ENCODE data around the gene CLDN10. TPM values are rescaled to one million over a fixed set of nuclear protein-coding genes. Genes with fewer than 3 reads are reported as not detected.

The CLDN10 gene
- total RNA-seq, result under 1 TPM in 2 of 9 donors, not detected in 7; 0.23 to 0.52 TPM
- under 1 TPM; 0.12 to 0.34 TPM for polyA plus RNA-seq
- long read RNA-seq, donor 1, result 0 reads
- long read RNA-seq, donor 2, result 0 reads
- long read RNA-seq, donor 3, result 0 reads

GRCh38 chr13:95552539-95553441 lies at the start of gene CLDN10:
CLDN10 (plus strand) TSS chr13:95552720; CDS start chr13:95552754, 34 bp downstream.
- 2 to 6% (median 5%) methylated on average over 19 to 70 of the region's 70 CpGs for WGBS, 4 donors
- no peaks in the 10 kb centered on the region for H3K36me3 ChIP-seq
- H3K4me3 ChIP-seq, result peak within 1 kb of the TSS in 8 of 12 donors; percentile 4 to 39 (median 16)
- ATAC-seq, result peak in 2 of 4 donors; percentile 34 to 46
- DNase-seq, result peak in 2 of 5 donors; percentile 27 to 58
- intact Hi-C loops (cut with DNase I), result no loop called here
- H3K27ac ChIP-seq, result no peak within 1 kb of the TSS
- H3K27me3 ChIP-seq, result peaks cover 12 to 78% (median 39%) of the 10 kb centered on the region in 9 donors
- no peaks in the 10 kb centered on the region for H3K9me3 ChIP-seq
- H3K4me1 ChIP-seq, result peaks cover 0 to 14% (median 5%) of the 10 kb centered on the region in 12 donors
- TF ChIP-seq CTCF (IDR thresholded peaks at IDR 0.05), result peak in 2 of 12 donors; percentile 8 to 14
- no peak for TF ChIP-seq POLR2A (IDR thresholded peaks at IDR 0.05)

- H3K9me3 ChIP-seq, result peaks cover 0 to 11% (median 0%) of the 10 kb centered on the region in 12 donors
- no peak overlapping the region for H3K4me3 ChIP-seq
- no peaks in the 10 kb centered on the region for H3K36me3 ChIP-seq
- no peaks in the 10 kb centered on the region for H3K27me3 ChIP-seq
- no peak overlapping the region for H3K27ac ChIP-seq
- no peak for TF ChIP-seq CTCF (IDR thresholded peaks at IDR 0.05)
- no peak for TF ChIP-seq POLR2A (IDR thresholded peaks at IDR 0.05)
- H3K4me1 ChIP-seq, result peaks cover 0 to 8% (median 0%) of the 10 kb centered on the region in 12 donors
- intact Hi-C loops (cut with DNase I), result loop anchor here in 1 of 10 donors (10.0 kb wide), 1 partner anchor 151 kb away; no protein-coding TSS in a partner anchor
- WGBS, 4 donors, result 82 to 90% (median 87%) methylated on average over 1 of the region's 1 CpG
- ATAC-seq, result no peak
- DNase-seq, result no peak
Observed at GRCh38 chr13:95503662-95504061, 48.9 kb upstream of the CLDN10 start.

GRCh38 chr13:95505265-95505664 lies 47.3 kb upstream of the CLDN10 start:
- peaks cover 0 to 8% (median 0%) of the 10 kb centered on the region in 12 donors for H3K4me1 ChIP-seq
- no peak for TF ChIP-seq POLR2A (IDR thresholded peaks at IDR 0.05)
- no peak for TF ChIP-seq CTCF (IDR thresholded peaks at IDR 0.05)
- intact Hi-C loops (cut with DNase I), result loop anchor here in 1 of 10 donors (10.0 kb wide), 1 partner anchor 150 kb away; no protein-coding TSS in a partner anchor
- no peak overlapping the region for H3K4me3 ChIP-seq
- 25 to 41% (median 28%) methylated on average over 3 of the region's 3 CpGs for WGBS, 4 donors
- ATAC-seq, result peak in 3 of 4 donors; percentile 44 to 81 (median 73)
- H3K36me3 ChIP-seq, result no peaks in the 10 kb centered on the region
- DNase-seq, result no peak
- H3K27ac ChIP-seq, result no peak overlapping the region
- no peaks in the 10 kb centered on the region for H3K27me3 ChIP-seq
- H3K9me3 ChIP-seq, result peaks cover 0 to 11% (median 0%) of the 10 kb centered on the region in 12 donors

GRCh38 chr13:95505986-95506385 lies 46.5 kb upstream of the CLDN10 start:
- 44 to 90% (median 76%) methylated on average over 1 to 4 of the region's 4 CpGs for WGBS, 4 donors
- H3K27ac ChIP-seq, result no peak overlapping the region
- H3K36me3 ChIP-seq, result no peaks in the 10 kb centered on the region

More at GRCh38 chr13:95505986-95506385, 46.5 kb upstream of the CLDN10 start:
- DNase-seq (no peak), ATAC-seq (no peak)
- no peaks in the 10 kb centered on the region for H3K27me3 ChIP-seq
- peaks cover 0 to 11% (median 0%) of the 10 kb centered on the region in 12 donors for H3K9me3 ChIP-seq
- intact Hi-C loops (cut with DNase I), result loop anchor here in 1 of 10 donors (10.0 kb wide), 1 partner anchor 149 kb away; no protein-coding TSS in a partner anchor
- peaks cover 0 to 8% (median 0%) of the 10 kb centered on the region in 12 donors for H3K4me1 ChIP-seq
- TF ChIP-seq CTCF (IDR thresholded peaks at IDR 0.05), result no peak
- no peak for TF ChIP-seq POLR2A (IDR thresholded peaks at IDR 0.05)
- H3K4me3 ChIP-seq, result no peak overlapping the region
